Keratinocyte (primary cell): Measurements from ENCODE around the gene UCK2. TPM values are rescaled to one million over a fixed set of nuclear protein-coding genes. Genes with fewer than 3 reads are reported as not detected.

ENCODE experiments used
- DNase-seq: peaks from one replicate; pipeline ENCODE4 v3.0.0-alpha.2; 2011; ENCODE audit warnings: low read depth, missing footprints, low spot score
- FAIRE-seq: peaks from 2 replicates; lab custom pipeline; 2011; peaks lifted over from hg19 to GRCh38; lab: Jason Lieb, UNC
- H2AFZ ChIP-seq: 2 replicates; pipeline ENCODE4 v1.6.0; 2012; ENCODE audit warnings: low read length, control low read depth, inconsistent platforms; ENCODE audit not compliant: control insufficient read depth
- H3K27ac ChIP-seq: 2 replicates; pipeline ENCODE4 v1.5.1; 2011; ENCODE audit warnings: low read length; ENCODE audit not compliant: control insufficient read depth, insufficient read depth
- H3K27me3 ChIP-seq: 3 replicates; pipeline ENCODE4 v1.6.0; 2011; ENCODE audit warnings: low read length; ENCODE audit not compliant: control insufficient read depth, insufficient read depth; ENCODE audit errors: extremely low read depth
- H3K36me3 ChIP-seq, 2 experiments: 2 replicates in 1 of 2; 3 replicates in 1 of 2; pipeline ENCODE4 v1.5.1; 2011; ENCODE audit warnings: low read length in 2 of 2, mild to moderate bottlenecking in 1 of 2; ENCODE audit not compliant: control insufficient read depth in 2 of 2, insufficient read depth in 2 of 2; ENCODE audit errors: extremely low read depth in 1 of 2
- H3K4me1 ChIP-seq: 3 replicates; pipeline ENCODE4 v1.5.1; 2011; ENCODE audit warnings: low read length; ENCODE audit not compliant: control insufficient read depth, insufficient read depth; ENCODE audit errors: extremely low read depth
- H3K4me2 ChIP-seq: 3 replicates; pipeline ENCODE4 v1.6.0; 2011; ENCODE audit warnings: low read depth, low read length; ENCODE audit not compliant: control insufficient read depth, insufficient read depth; ENCODE audit errors: extremely low read depth
- H3K4me3 ChIP-seq, 3 experiments: fragments of 200-600 bp in 1 of 3; sonication (generic) in 1 of 3; 2 replicates in 2 of 3; 3 replicates in 1 of 3; pipeline ENCODE4 v1.5.1; 2011 to 2016; ENCODE audit warnings: low read length in 3 of 3, mild to moderate bottlenecking in 3 of 3, control low read depth in 2 of 3, inconsistent platforms in 1 of 3, low read depth in 1 of 3, mixed read lengths in 1 of 3, mixed run types in 1 of 3, moderate library complexity in 1 of 3; ENCODE audit not compliant: control insufficient read depth in 2 of 3, insufficient read depth in 2 of 3; ENCODE audit errors: extremely low read depth in 1 of 3
- H3K79me2 ChIP-seq: 2 replicates; pipeline ENCODE4 v1.6.0; 2012; ENCODE audit warnings: low read length; ENCODE audit not compliant: control insufficient read depth, insufficient read depth
- H3K9ac ChIP-seq: 3 replicates; pipeline ENCODE4 v1.6.0; 2011; ENCODE audit warnings: low read length; ENCODE audit not compliant: control insufficient read depth, insufficient read depth; ENCODE audit errors: extremely low read depth
- H3K9me1 ChIP-seq: 3 replicates; pipeline ENCODE4 v1.6.0; 2011; ENCODE audit warnings: low read length; ENCODE audit not compliant: control insufficient read depth, insufficient read depth; ENCODE audit errors: extremely low read depth
- H3K9me3 ChIP-seq: 2 replicates; pipeline ENCODE4 v1.5.1; 2012; ENCODE audit warnings: low read depth, low read length; ENCODE audit not compliant: control insufficient read depth
- H4K20me1 ChIP-seq: 3 replicates; pipeline ENCODE4 v1.6.0; 2011; ENCODE audit warnings: low read length; ENCODE audit not compliant: control insufficient read depth, insufficient read depth; ENCODE audit errors: extremely low read depth
- CTCF ChIP-seq, 3 experiments: IDR thresholded peaks in 1 of 3; conservative IDR thresholded peaks in 1 of 3; optimal IDR thresholded peaks in 1 of 3; 2 replicates in 2 of 3; 3 replicates in 1 of 3; pipeline versions ENCODE3 to v1.5.1; 2011; ENCODE audit warnings: low read length in 3 of 3, mild to moderate bottlenecking in 3 of 3, moderate library complexity in 2 of 3, control low read depth in 1 of 3, inconsistent platforms in 1 of 3; ENCODE audit not compliant: insufficient read depth in 2 of 3; ENCODE audit errors: extremely low read depth in 1 of 3
- EZH2 ChIP-seq: IDR thresholded peaks from one replicate; pipeline ENCODE4 v1.6.1; 2012; ENCODE audit warnings: inconsistent platforms, mild to moderate bottlenecking, low read length, moderate library complexity
- dilution Hi-C: fragments of 300-500 bp; cut with MboI; formaldehyde crosslinking; loops from one replicate; pipeline ENCODE4 v1.7.0; 2020; ENCODE audit warnings: low sequenced_read_pairs; ENCODE audit not compliant: extremely low pct_ligation_motif_present
- polyA plus RNA-seq, 5 experiments: library from polyadenylated mRNA; depleted of rRNA in 3 of 5; stranded (reverse) in 3 of 5; stranded (forward) in 1 of 5; unstranded in 1 of 5; fragments of >200 nt; gene quantifications; 1 replicate in 1 of 5; 2 replicates in 3 of 5; 3 replicates in 1 of 5; pipeline versions ENCODE4 v1.2.1 to v1.2.3, GENCODE V29; 2011 to 2012; ENCODE audit warnings: missing spikeins in 2 of 5, low read depth in 1 of 5, low replicate concordance in 1 of 5

Gene UCK2
- polyA plus RNA-seq, 1 donor (not counting 4 experiments of a cell fraction or from before 2014, with no cell fraction given): 71.9 TPM

GRCh38 chr1:165855010-165855838 is 27.8 kb downstream of the UCK2 start:
- peaks cover 10% of the 10 kb centered on the region for H3K9me1 ChIP-seq
- no peaks in the 10 kb centered on the region for H3K9me3 ChIP-seq
- no peak overlapping the region for H3K4me2 ChIP-seq
- no peak for TF ChIP-seq EZH2
- no peak for TF ChIP-seq CTCF (optimal IDR thresholded peaks at IDR 0.05 in 1 of 3, IDR thresholded peaks at IDR 0.05 in 1 of 3, conservative IDR thresholded peaks at IDR 0.05 in 1 of 3; ENCODE audit: extremely low read depth in 1 of 3, insufficient read depth in 2 of 3, low read length in 3 of 3)
- peaks cover 40% of the 10 kb centered on the region for H3K4me1 ChIP-seq
- no peak overlapping the region for H3K9ac ChIP-seq
- dilution Hi-C loops: no loop called here
- H3K27me3 ChIP-seq: no peaks in the 10 kb centered on the region
- DNase-seq (no peak), FAIRE-seq (no peak)
- H4K20me1 ChIP-seq: peaks cover 33% of the 10 kb centered on the region
- H2AFZ ChIP-seq: no peak overlapping the region
- no peak overlapping the region for H3K4me3 ChIP-seq
- H3K79me2 ChIP-seq: peaks cover 90% of the 10 kb centered on the region
- peaks cover 2 to 4% of the 10 kb centered on the region in 2 experiments for H3K36me3 ChIP-seq
- no peak overlapping the region for H3K27ac ChIP-seq

GRCh38 chr1:165856021-165856420 is 28.6 kb downstream of the UCK2 start:
- H3K9me3 ChIP-seq: no peaks in the 10 kb centered on the region
- peaks cover 37% of the 10 kb centered on the region for H3K4me1 ChIP-seq
- H4K20me1 ChIP-seq: peaks cover 31% of the 10 kb centered on the region
- TF ChIP-seq EZH2 (no peak), CTCF (optimal IDR thresholded peaks at IDR 0.05 in 1 of 3, IDR thresholded peaks at IDR 0.05 in 1 of 3, conservative IDR thresholded peaks at IDR 0.05 in 1 of 3; ENCODE audit: extremely low read depth in 1 of 3, insufficient read depth in 2 of 3, low read length in 3 of 3) (no peak)
- H3K27ac ChIP-seq: no peak overlapping the region
- peaks cover 10% of the 10 kb centered on the region for H3K9me1 ChIP-seq
- no peaks in the 10 kb centered on the region for H3K27me3 ChIP-seq
- no peak overlapping the region for H2AFZ ChIP-seq
- peaks cover 96% of the 10 kb centered on the region for H3K79me2 ChIP-seq
- H3K9ac ChIP-seq: no peak overlapping the region
- H3K36me3 ChIP-seq: peaks cover 2 to 4% of the 10 kb centered on the region in 2 experiments
- FAIRE-seq (no peak), DNase-seq (no peak)
- dilution Hi-C loops: no loop called here
- no peak overlapping the region for H3K4me3 ChIP-seq
- no peak overlapping the region for H3K4me2 ChIP-seq
